WTC11 (cell line): ENCODE results near the gene FGF18. TPM values are rescaled to one million over a fixed set of nuclear protein-coding genes. Genes with fewer than 3 reads are reported as not detected.

Experiments
- ATAC-seq: fragments of 200-7000 bp; cut with Tn5 transposase; 2 replicates; pipeline ENCODE4 v1.10.0; 2021; ENCODE audit warnings: mild to moderate bottlenecking, moderate library complexity
- CTCF ChIA-PET: fragments of 300-600 bp; sonication (Branson Sonifier 250); formaldehyde crosslinking; loops from one replicate; lab custom pipeline; 2021; ENCODE audit warnings: antibody characterized with exemption; lab: Charles Lee
- POLR2A ChIA-PET: fragments of 350-600 bp; sonication (Branson Sonifier 250); formaldehyde crosslinking; loops from one replicate; lab custom pipeline; 2021; ENCODE audit warnings: antibody characterized with exemption; lab: Charles Lee
- DNase-seq: peaks from one replicate; pipeline ENCODE4 v3.0.0; 2021; ENCODE audit warnings: low spot score
- H3K27ac Mint-ChIP-seq: 2 replicates; pipeline ENCODE4 v1.8.0; 2021; ENCODE audit warnings: mixed read lengths
- H3K27me3 Mint-ChIP-seq: 2 replicates; pipeline ENCODE4 v1.8.0; 2021; ENCODE audit warnings: low read depth, mild to moderate bottlenecking, moderate library complexity, mixed read lengths
- H3K36me3 Mint-ChIP-seq: 2 replicates; pipeline ENCODE4 v1.8.0; 2021; ENCODE audit warnings: mixed read lengths
- H3K4me1 Mint-ChIP-seq: 2 replicates; pipeline ENCODE4 v1.8.0; 2022; ENCODE audit warnings: mixed read lengths
- H3K4me3 Mint-ChIP-seq: 2 replicates; pipeline ENCODE4 v1.8.0; 2021; ENCODE audit warnings: mild to moderate bottlenecking, moderate library complexity, mixed read lengths
- H3K9me3 Mint-ChIP-seq: 2 replicates; pipeline ENCODE4 v1.8.0; 2021; ENCODE audit warnings: mixed read lengths
- CREB1 ChIP-seq: sonication (generic); formaldehyde crosslinking; IDR thresholded peaks from 2 replicates; pipeline ENCODE4 v1.8.0; 2023; ENCODE audit warnings: mild to moderate bottlenecking, missing genetic modification reagents
- FOXK1 ChIP-seq: sonication (generic); formaldehyde crosslinking; IDR thresholded peaks from 2 replicates; pipeline ENCODE4 v1.8.0; 2022; ENCODE audit warnings: mild to moderate bottlenecking, moderate library complexity, missing genetic modification reagents
- FOXP1 ChIP-seq: sonication (generic); formaldehyde crosslinking; IDR thresholded peaks from 2 replicates; pipeline ENCODE4 v1.8.0; 2022; ENCODE audit warnings: missing genetic modification reagents, mild to moderate bottlenecking, moderate library complexity, borderline replicate concordance
- GTF2I ChIP-seq: fragments of 250-450 bp; sonication (Bioruptor Pico); conservative IDR thresholded peaks from 2 replicates; pipeline ENCODE4 v1.4.0; 2021; ENCODE audit warnings: mild to moderate bottlenecking
- MXD4 ChIP-seq: fragments of 250-450 bp; sonication (Bioruptor Pico); IDR thresholded peaks from 2 replicates; pipeline ENCODE4 v1.8.0; 2021; ENCODE audit warnings: mild to moderate bottlenecking, moderate library complexity, borderline replicate concordance
- MYBL2 ChIP-seq: sonication (generic); formaldehyde crosslinking; IDR thresholded peaks from 2 replicates; pipeline ENCODE4 v1.8.1; 2023; ENCODE audit warnings: mild to moderate bottlenecking, moderate library complexity, missing genetic modification reagents
- NFYB ChIP-seq: sonication (generic); formaldehyde crosslinking; conservative IDR thresholded peaks from 2 replicates; pipeline ENCODE4 v1.8.0; 2022; ENCODE audit warnings: low read depth, missing genetic modification reagents
- NR1H2 ChIP-seq: sonication (generic); formaldehyde crosslinking; IDR thresholded peaks from 2 replicates; pipeline ENCODE4 v1.9.0; 2021; ENCODE audit warnings: mild to moderate bottlenecking, moderate library complexity, missing genetic modification reagents
- OVOL2 ChIP-seq: fragments of 250-450 bp; sonication (Bioruptor Pico); IDR thresholded peaks from 2 replicates; pipeline ENCODE4 v1.9.0; 2021; ENCODE audit warnings: mild to moderate bottlenecking, borderline replicate concordance
- SMAD3 ChIP-seq: sonication (generic); formaldehyde crosslinking; IDR thresholded peaks from 2 replicates; pipeline ENCODE4 v1.8.0; 2022; ENCODE audit warnings: missing genetic modification reagents, mild to moderate bottlenecking, borderline replicate concordance
- TCF7 ChIP-seq: sonication (generic); formaldehyde crosslinking; IDR thresholded peaks from 2 replicates; pipeline ENCODE4 v1.8.0; 2022; ENCODE audit warnings: mild to moderate bottlenecking, low read depth, missing genetic modification reagents, moderate library complexity
- ZNF423 ChIP-seq: fragments of 250-450 bp; sonication (Bioruptor Pico); IDR thresholded peaks from 2 replicates; pipeline ENCODE4 v2.1.2; 2022; ENCODE audit warnings: mild to moderate bottlenecking, moderate library complexity
- ZNF671 ChIP-seq: fragments of 250-450 bp; sonication (Bioruptor Pico); IDR thresholded peaks from 2 replicates; pipeline ENCODE4 v1.8.0; 2021; ENCODE audit warnings: mild to moderate bottlenecking
- total RNA-seq: library from RNA; stranded (reverse); gene quantifications from 3 replicates; pipeline ENCODE4 v1.2.3, GENCODE V29; 2021
- TF ChIP-seq, protein P1 (sequence below): sonication (generic); formaldehyde crosslinking; IDR thresholded peaks from 2 replicates; pipeline ENCODE4 v1.8.0; 2022; ENCODE audit warnings: missing genetic modification reagents
- TF ChIP-seq, protein P2 (sequence below): sonication (generic); formaldehyde crosslinking; IDR thresholded peaks from 2 replicates; pipeline ENCODE4 v1.8.1; 2022; ENCODE audit warnings: missing genetic modification reagents, borderline replicate concordance
- TF ChIP-seq, protein P3 (sequence below): sonication (generic); formaldehyde crosslinking; IDR thresholded peaks from 2 replicates; pipeline ENCODE4 v1.8.0; 2023; ENCODE audit warnings: mild to moderate bottlenecking, missing genetic modification reagents
- TF ChIP-seq, protein P4 (sequence below): sonication (generic); formaldehyde crosslinking; IDR thresholded peaks from 2 replicates; pipeline ENCODE4 v1.8.0; 2022; ENCODE audit warnings: mild to moderate bottlenecking, missing genetic modification reagents
- TF ChIP-seq, protein P5 (sequence below): fragments of 250-450 bp; sonication (Bioruptor Pico); conservative IDR thresholded peaks from 2 replicates; pipeline ENCODE4 v1.9.0; 2021; ENCODE audit warnings: mild to moderate bottlenecking
- TF ChIP-seq, protein P6 (sequence below): fragments of 250-450 bp; sonication (Bioruptor Pico); IDR thresholded peaks from 2 replicates; pipeline ENCODE4 v1.9.0; 2021; ENCODE audit warnings: moderate library complexity, mild to moderate bottlenecking, inconsistent platforms, borderline replicate concordance
- TF ChIP-seq, protein P7 (sequence below): sonication (generic); formaldehyde crosslinking; IDR thresholded peaks from 2 replicates; pipeline ENCODE4 v1.8.1; 2022; ENCODE audit warnings: mild to moderate bottlenecking, moderate library complexity, missing genetic modification reagents
- TF ChIP-seq, protein P8 (sequence below): sonication (generic); formaldehyde crosslinking; IDR thresholded peaks from 2 replicates; pipeline ENCODE4 v1.8.1; 2023; ENCODE audit warnings: mild to moderate bottlenecking, missing genetic modification reagents
- TF ChIP-seq, protein P9 (sequence below): sonication (generic); formaldehyde crosslinking; conservative IDR thresholded peaks from 2 replicates; pipeline ENCODE4 v1.8.1; 2022; ENCODE audit warnings: mild to moderate bottlenecking, missing genetic modification reagents

Gene FGF18
- total RNA-seq, 1 experiment from 2014 or later, result 0.72 TPM

DNA sequence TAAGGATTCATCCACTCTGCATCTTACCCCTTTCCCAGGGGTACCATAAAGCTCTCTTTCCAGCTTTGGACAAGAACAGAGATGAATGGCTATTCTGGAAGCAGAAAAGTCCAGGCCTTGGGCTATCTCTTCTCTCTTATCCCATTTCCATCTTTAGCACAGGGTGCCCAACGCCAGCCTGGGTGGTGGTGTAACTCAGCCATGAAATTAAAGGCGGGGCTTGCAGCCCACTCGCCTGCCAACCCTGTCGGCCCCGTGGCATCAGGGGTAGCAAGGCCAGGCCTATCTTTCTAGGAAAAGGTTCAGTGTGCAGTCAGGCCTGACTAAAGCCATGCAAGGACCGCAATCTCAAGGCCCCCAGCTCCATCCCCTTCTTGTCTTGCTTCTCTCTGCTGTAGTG, 78.7 kb downstream of the FGF18 start (continued):
- TF ChIP-seq, protein P1, sequence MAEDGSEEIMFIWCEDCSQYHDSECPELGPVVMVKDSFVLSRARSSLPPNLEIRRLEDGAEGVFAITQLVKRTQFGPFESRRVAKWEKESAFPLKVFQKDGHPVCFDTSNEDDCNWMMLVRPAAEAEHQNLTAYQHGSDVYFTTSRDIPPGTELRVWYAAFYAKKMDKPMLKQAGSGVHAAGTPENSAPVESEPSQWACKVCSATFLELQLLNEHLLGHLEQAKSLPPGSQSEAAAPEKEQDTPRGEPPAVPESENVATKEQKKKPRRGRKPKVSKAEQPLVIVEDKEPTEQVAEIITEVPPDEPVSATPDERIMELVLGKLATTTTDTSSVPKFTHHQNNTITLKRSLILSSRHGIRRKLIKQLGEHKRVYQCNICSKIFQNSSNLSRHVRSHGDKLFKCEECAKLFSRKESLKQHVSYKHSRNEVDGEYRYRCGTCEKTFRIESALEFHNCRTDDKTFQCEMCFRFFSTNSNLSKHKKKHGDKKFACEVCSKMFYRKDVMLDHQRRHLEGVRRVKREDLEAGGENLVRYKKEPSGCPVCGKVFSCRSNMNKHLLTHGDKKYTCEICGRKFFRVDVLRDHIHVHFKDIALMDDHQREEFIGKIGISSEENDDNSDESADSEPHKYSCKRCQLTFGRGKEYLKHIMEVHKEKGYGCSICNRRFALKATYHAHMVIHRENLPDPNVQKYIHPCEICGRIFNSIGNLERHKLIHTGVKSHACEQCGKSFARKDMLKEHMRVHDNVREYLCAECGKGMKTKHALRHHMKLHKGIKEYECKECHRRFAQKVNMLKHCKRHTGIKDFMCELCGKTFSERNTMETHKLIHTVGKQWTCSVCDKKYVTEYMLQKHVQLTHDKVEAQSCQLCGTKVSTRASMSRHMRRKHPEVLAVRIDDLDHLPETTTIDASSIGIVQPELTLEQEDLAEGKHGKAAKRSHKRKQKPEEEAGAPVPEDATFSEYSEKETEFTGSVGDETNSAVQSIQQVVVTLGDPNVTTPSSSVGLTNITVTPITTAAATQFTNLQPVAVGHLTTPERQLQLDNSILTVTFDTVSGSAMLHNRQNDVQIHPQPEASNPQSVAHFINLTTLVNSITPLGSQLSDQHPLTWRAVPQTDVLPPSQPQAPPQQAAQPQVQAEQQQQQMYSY (CRISPR knock-in tag), result no peak
- TF ChIP-seq GTF2I (no peak), CREB1 (CRISPR knock-in tag) (no peak), OVOL2 (CRISPR knock-in tag) (no peak), FOXP1 (CRISPR knock-in tag) (no peak), FOXK1 (CRISPR knock-in tag) (no peak)
- TF ChIP-seq, all 79 proteins: peak for 0

DNA sequence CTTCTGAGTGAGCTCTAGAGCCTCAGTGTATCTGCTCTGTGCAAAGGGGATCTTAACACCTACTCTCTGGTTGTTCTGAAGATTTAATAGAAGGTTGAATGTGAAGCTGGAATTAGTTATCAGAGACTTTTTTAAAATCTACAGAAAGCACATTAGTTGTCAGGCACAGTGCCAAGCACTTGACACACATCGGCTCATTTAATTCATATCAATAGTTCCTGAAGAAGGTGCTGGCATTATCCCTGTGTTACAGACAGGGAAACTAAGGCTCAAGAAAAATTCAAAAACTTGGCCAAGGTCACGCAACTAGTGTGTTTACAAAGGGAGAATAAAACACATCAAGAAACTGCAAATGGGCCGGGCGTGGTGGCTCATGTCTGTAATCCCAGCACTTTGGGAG, 80.2 kb downstream of the FGF18 start:
- Mint-ChIP-seq H3K27ac (no peak overlapping the region), H3K36me3 (no peaks in the 10 kb centered on the region), H3K4me3 (no peak overlapping the region), H3K27me3 (no peaks in the 10 kb centered on the region), H3K4me1 (peaks cover 18% of the 10 kb centered on the region), H3K9me3 (no peaks in the 10 kb centered on the region)
- no peak for DNase-seq
- CTCF ChIA-PET, result interaction anchor here (1.6 kb wide), 1 partner anchor 97 kb away, joined by 3 read pairs; no protein-coding TSS in a partner anchor
- POLR2A ChIA-PET, result no interaction called here
- ATAC-seq, result no peak
- TF ChIP-seq MXD4 (no peak), OVOL2 (CRISPR knock-in tag) (no peak), ZNF423 (CRISPR knock-in tag) (no peak), FOXP1 (CRISPR knock-in tag) (no peak), MYBL2 (CRISPR knock-in tag) (no peak), ZNF671 (CRISPR knock-in tag) (no peak), NFYB (CRISPR knock-in tag) (no peak), TCF7 (CRISPR knock-in tag) (no peak), SMAD3 (no peak), NR1H2 (CRISPR knock-in tag) (no peak)
- TF ChIP-seq, protein P2, sequence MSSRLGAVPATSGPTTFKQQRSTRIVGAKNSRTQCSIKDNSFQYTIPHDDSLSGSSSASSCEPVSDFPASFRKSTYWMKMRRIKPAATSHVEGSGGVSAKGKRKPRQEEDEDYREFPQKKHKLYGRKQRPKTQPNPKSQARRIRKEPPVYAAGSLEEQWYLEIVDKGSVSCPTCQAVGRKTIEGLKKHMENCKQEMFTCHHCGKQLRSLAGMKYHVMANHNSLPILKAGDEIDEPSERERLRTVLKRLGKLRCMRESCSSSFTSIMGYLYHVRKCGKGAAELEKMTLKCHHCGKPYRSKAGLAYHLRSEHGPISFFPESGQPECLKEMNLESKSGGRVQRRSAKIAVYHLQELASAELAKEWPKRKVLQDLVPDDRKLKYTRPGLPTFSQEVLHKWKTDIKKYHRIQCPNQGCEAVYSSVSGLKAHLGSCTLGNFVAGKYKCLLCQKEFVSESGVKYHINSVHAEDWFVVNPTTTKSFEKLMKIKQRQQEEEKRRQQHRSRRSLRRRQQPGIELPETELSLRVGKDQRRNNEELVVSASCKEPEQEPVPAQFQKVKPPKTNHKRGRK (CRISPR knock-in tag), result no peak
- TF ChIP-seq, protein P3, sequence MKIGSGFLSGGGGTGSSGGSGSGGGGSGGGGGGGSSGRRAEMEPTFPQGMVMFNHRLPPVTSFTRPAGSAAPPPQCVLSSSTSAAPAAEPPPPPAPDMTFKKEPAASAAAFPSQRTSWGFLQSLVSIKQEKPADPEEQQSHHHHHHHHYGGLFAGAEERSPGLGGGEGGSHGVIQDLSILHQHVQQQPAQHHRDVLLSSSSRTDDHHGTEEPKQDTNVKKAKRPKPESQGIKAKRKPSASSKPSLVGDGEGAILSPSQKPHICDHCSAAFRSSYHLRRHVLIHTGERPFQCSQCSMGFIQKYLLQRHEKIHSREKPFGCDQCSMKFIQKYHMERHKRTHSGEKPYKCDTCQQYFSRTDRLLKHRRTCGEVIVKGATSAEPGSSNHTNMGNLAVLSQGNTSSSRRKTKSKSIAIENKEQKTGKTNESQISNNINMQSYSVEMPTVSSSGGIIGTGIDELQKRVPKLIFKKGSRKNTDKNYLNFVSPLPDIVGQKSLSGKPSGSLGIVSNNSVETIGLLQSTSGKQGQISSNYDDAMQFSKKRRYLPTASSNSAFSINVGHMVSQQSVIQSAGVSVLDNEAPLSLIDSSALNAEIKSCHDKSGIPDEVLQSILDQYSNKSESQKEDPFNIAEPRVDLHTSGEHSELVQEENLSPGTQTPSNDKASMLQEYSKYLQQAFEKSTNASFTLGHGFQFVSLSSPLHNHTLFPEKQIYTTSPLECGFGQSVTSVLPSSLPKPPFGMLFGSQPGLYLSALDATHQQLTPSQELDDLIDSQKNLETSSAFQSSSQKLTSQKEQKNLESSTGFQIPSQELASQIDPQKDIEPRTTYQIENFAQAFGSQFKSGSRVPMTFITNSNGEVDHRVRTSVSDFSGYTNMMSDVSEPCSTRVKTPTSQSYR (CRISPR knock-in tag), result no peak
- TF ChIP-seq, protein P4, sequence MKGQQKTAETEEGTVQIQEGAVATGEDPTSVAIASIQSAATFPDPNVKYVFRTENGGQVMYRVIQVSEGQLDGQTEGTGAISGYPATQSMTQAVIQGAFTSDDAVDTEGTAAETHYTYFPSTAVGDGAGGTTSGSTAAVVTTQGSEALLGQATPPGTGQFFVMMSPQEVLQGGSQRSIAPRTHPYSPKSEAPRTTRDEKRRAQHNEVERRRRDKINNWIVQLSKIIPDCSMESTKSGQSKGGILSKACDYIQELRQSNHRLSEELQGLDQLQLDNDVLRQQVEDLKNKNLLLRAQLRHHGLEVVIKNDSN (CRISPR knock-in tag), result no peak
- TF ChIP-seq, protein P5, sequence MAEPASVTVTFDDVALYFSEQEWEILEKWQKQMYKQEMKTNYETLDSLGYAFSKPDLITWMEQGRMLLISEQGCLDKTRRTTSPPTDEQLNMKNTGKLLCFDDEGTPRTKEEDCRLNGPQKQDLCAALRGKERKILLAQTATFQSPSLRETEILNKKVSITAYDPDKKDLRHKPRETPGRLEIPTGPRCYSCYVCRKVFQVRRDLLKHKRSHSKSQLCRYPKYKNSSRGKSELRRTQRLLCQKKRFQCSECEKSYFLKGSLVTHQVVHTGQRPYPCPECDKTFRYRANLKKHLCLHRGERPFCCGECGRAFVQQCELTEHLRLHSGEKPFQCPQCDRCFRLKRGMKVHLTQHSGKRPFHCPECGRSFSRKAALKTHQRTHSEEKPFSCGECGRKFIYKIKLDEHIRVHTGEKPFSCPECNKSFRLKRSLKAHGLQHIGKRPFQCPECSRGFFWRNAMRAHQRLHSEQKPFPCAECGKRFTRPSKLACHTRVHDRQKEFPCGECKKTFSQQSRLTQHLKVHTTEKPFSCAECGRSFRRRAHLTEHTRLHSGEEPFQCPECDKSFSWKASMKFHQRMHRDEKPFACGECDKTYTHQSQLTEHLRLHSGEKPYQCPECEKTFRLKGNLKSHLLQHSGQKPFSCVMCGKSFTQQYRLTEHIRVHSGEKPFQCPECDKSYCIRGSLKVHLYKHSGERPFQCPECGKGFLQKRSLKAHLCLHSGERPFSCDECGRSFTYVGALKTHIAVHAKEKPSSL (CRISPR knock-in tag), result no peak
- TF ChIP-seq, protein P6, sequence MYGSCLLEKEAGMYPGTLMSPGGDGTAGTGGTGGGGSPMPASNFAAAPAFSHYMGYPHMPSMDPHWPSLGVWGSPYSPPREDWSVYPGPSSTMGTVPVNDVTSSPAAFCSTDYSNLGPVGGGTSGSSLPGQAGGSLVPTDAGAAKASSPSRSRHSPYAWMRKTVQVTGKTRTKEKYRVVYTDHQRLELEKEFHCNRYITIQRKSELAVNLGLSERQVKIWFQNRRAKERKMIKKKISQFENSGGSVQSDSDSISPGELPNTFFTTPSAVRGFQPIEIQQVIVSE (CRISPR knock-in tag), result no peak
- TF ChIP-seq, protein P7, sequence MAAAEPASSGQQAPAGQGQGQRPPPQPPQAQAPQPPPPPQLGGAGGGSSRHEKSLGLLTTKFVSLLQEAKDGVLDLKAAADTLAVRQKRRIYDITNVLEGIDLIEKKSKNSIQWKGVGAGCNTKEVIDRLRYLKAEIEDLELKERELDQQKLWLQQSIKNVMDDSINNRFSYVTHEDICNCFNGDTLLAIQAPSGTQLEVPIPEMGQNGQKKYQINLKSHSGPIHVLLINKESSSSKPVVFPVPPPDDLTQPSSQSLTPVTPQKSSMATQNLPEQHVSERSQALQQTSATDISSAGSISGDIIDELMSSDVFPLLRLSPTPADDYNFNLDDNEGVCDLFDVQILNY (CRISPR knock-in tag), result no peak
- TF ChIP-seq, protein P8, sequence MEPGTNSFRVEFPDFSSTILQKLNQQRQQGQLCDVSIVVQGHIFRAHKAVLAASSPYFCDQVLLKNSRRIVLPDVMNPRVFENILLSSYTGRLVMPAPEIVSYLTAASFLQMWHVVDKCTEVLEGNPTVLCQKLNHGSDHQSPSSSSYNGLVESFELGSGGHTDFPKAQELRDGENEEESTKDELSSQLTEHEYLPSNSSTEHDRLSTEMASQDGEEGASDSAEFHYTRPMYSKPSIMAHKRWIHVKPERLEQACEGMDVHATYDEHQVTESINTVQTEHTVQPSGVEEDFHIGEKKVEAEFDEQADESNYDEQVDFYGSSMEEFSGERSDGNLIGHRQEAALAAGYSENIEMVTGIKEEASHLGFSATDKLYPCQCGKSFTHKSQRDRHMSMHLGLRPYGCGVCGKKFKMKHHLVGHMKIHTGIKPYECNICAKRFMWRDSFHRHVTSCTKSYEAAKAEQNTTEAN (CRISPR knock-in tag), result no peak
- TF ChIP-seq, protein P9, sequence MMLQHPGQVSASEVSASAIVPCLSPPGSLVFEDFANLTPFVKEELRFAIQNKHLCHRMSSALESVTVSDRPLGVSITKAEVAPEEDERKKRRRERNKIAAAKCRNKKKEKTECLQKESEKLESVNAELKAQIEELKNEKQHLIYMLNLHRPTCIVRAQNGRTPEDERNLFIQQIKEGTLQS (CRISPR knock-in tag), result no peak
